T follicular helper cell (primary cell): Measurements from ENCODE around the gene SCD.

Experiments
- DNase-seq: peaks from one replicate; pipeline ENCODE4 v3.0.0-alpha.2; 2020; ENCODE audit warnings: low read depth

SCD gene

DNA sequence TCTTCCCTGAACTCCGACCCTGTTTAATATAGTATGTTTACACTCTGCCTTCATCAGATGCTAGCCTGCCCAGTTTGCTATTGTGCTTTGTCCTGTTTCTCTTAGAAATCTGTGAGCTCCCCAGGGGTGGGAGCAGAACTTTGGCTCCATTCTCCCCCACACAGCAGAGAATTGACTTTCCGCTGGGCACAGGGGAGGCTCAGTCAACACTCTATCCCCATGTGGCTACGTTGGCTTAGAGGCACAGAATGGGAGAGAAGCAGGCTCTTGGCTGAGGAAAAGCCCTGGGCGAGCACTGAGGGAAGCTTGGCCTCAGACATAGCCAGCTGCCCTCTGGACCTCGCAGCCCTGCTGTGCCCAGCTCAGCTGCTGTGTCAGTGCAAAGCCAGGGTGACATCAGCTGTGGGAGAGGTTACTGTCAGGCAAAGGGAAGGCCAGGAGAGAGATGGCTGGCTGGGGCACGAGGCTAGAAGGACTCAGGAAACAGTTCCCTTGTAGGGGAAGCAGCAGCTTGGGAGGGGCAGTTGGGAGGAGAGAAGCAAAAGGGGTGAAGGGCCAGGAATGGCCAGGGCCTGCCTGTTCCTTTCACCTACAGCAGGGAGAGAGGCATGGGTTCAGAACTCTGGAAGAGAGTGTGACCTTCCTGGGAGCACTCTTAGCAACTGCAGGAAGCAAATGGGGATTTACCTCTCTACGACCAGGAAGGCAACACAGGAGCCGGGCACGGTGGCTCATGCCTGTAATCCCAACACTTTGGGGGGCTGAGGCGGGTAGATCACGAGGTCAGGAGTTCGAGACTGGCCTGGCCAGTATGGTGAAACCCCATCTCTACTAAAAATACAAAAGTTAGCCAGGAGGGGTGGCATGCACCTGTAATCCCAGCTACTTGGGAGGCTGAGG is 5.8 kb upstream of the SCD start:
- no peak for DNase-seq

DNA sequence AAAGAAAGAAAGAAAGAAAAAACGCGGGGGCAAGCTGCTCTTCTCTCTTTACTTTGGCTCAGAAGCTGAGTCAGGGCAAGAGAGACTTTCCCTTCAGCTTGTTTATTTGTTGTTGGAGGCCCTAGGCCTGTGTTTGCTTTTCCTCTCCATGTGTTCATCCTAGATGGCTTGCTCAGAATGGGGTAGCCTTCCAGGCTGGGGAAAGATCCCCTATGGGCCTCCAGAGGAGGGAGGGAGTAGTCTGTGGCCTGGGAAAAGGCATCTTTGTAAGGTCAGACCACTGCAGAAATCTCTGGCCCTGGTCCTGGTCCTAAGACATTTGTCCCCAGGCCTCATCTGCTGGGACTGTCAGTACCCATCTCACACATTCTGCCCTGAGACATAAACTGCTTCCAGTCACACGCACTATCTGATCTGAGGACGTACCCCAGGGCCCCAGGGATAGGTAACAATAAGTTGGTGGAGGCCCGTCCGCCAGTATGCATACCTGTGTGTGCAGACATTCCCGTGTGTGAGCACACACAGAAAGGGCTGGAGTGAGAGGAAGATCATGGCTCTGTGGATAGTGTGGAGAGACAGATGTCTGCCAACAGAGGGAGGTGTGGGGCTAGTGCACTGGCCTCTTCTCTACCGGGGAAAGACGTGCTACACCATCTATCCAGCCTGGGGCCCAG is 4.9 kb upstream of the SCD start:
- DNase-seq, result no peak

DNA sequence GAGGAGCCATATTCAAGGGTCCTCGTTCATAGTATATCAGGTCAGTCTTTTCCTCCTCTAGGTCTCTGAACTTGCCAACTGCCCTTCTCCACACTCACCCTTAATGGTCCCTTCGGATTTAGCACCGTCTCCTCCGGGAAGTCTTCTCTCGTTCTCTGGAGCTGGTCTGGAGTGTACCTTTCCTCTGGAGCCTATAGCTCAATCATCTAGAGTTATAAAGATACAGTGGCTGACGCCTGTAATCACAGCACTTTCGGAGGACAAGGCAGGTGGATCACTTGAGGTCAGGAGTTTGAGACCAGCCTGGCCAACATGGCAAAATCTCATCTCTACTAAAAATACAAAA is 4.4 kb upstream of the SCD start:
- DNase-seq, result no peak

DNA sequence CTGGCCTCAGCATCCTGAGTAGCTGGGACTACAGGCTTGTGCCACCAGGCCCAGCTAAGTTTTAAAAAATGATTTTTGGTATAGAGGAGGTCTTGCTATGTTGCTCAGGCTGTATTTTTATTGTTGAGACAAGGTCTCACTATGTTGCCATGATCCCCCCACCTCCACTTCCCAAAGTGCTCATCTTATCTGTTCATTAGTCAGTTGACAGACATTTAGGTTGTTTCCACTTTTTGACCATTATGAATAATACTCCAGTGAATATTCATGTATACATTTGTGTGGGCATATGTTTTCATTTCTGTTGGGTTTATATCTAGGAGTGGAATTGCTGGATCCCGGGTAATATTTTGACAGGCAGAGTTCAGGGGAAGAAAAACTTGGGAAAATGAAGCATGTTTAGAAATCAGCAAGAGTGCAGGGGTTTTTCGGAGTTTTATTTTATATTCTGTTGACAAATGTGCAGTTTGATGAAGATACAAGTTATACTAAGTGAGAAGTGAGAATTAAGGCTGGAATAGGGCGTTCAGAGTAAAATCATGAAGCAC is 2.7 kb upstream of the SCD start:
- DNase-seq, result no peak

DNA sequence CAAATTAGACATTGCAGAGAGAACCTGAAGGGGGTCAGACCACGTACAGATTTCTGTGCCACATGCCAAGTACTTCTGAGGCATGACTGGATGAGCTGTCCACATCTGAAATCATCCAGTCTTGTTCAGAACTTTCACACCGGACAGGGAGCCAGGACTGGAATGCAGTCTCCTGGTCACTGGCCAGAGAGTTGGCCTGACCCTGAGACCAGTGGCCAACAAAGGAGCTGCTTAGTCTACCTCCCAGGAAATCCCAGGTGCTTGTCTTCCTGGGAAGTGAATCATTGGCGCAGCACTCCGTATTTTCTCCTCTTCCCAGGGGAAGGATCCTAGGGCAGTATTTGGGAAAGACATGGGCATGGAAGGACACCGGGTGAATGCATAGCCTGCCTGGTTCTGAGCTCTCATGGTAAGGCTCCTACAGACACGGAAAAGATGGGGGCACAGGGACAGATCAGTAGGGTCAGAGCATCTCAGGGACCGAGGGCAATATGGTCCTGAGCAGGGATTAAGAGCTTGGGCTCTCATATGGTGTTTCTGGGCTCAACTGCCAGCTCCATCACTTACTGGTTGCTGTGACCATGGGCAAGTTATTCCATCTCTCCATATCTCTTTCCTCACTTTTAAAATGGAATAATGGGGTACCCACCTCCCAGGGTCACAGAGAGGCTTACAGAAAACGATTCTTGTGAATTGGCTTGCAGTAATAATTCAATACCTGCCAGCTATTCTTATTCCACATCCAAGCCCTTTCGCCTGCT is 1.3 kb upstream of the SCD start:
- DNase-seq, result no peak

DNA sequence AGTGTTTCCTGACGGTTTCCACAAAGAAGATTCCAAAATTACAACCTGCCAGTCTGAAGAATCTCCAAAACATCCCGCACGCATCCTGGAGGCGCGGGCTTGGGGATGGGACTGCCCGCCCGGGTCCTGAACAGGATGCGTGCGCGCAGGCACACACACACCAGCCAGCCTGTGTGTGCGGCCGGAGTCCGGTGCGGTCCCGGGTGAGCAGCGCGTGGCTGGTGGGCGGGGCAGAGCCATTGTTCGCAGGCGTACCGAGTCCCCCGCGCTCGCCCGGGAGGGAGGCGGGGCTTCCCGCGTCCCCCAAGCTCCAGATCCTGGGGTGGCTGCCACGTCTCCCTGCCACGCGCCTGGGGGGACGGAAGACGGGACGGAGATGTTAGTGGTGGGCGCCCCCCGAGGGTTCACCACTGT is 675 bp upstream of the SCD start:
- DNase-seq, result peak; percentile 30

DNA sequence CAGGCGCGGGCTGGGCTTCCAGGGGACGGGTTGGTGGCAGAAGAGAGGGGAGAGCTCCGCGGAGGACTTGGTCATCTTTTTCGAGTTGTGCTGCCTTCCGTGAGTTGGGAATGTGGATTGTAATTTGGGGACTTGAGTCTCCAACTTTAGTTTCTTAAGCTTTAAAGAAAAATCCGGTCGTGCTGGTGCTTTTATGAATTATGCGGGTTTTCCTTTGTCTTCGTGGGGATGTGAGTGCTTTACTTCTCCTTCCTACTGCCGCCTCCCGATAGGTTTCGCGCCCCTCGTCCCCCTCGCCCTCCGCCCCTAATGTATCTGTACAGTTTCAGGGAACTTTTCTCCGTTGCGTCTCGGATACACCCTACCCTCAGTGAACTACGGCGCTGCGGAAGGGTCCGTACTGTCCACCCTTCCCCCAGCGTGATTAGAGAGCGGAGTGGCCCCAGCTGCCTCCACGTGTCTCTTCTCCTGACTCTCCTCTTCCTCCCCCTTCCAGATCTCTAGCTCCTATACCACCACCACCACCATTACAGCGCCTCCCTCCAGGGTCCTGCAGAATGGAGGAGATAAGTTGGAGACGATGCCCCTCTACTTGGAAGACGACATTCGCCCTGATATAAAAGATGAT is 649 bp downstream of the SCD start:
- DNase-seq, result no peak

DNA sequence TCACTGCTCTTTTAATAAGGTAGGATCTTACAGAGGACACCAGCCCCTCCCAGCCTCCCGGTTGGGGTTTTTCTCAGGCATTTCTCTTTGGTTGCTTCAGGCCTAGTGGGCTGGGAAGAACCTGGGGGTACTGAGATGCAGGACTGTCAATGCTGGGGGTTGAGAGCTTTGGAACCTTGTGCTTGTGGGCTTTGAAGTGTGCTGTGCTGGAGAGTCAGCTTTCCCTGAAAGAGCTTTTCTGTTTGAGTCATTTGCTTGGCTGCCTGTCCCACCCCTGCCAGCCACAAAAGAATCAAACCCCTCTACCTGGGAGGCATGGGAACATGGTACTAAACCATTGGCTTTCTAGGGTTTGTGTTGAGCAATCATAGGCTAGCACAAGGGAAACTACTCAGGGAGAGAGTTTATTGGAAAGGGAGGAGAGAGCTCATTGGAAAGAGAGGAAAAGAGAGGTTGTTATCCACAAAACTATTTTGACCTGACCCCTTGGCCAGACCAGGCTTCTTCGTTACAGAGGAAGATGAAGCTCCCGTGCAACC is 1.4 kb downstream of the SCD start:
- DNase-seq, result no peak

DNA sequence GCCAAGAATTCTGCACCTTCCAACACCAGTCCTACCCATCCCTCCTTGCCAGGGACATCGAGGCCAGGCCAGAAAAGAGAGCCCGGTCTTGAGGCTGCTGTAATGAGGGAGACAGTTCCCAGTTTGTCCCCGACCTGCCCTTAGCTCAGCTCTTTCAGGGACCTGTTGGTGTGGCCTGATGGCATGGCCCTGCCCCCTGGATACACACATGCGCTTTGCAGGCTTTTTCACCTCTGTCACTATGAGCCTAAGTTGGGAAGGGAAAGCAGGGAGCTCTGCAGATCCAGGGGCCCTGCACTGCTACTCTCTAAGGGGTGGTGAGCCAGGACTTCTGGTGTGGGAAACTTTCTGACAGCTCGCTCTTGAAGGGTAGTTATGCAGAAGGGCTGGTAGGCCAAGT is 2.1 kb downstream of the SCD start:
- DNase-seq, result no peak

DNA sequence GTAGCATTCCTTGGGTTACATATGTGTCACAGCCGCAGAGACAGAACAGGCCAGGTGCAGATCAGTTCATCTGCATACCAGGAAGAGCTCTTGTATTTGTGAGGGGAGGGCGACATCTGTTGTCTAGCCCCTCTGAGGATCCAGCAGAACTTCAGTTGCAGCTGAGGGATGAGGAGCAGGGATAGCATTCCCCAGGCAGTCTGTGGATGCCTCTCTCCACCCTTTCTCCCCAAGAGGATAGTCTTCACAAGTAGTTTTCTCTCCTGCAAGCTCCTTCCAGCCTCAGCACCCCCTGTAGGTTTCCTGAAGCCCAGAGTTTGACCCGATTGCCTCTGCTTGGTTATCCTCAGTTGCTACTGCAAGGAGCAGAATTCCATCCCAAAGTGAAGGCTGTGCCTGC is 2.6 kb downstream of the SCD start:
- DNase-seq, result no peak

DNA sequence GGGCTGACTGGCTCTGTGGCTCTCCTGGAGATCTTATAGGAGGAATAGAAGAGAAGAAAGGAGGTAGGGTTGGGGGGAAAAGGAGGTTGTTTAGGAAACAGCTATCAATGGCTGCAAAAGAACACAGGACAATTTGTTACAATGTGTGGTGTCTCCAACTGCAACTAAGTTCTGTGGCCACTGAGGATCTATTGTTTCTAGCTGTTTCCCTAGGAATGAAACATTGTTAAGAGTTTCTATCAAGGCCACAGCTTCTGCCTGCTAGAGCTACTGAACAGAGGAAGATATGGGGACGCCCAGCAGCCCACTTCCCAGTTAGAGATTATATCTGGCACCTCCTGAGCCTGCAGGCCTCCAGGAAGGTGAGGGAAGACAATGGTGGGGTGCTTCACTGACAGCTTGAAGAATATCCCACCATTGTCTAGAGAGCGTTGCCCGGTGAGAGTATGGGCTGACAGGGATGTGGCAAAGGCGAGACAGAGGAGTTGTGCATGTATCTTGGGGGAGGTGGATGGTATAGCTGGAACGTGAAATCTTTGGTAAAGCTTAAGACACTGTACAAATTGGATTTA is 4.0 kb downstream of the SCD start:
- DNase-seq, result no peak

DNA sequence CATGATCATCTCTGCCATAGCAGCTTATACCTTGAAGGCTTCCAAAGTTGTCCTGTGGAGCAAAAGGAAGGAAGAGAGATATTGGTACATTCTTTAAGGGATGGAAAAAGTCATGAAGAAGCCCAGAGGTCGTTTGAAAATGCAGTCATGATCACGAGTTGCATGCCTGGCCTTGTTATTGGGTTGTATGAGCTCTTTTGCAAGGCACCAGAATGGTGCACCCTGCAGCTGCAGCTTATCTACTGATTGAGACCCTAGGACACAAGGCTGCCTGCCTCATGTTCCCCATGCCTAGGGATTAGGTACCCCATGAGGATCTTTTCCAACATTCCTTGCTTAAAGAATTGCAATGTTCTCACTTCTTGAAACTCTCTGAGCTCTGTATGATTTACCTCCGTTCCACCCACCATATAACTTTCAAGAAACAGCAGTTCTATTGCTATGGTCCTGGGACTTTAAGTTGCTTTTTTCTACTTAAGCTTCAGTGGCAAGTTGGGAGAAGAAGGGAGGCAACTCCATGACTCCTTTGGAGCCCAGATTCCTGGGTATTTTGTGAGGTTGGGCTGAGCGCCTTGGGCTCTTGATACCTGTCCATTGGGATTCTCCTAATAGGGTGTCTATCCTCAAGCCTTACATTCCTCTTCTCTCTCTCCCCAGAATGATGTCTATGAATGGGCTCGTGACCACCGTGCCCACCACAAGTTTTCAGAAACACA is 6.9 kb downstream of the SCD start:
- DNase-seq, result no peak

DNA sequence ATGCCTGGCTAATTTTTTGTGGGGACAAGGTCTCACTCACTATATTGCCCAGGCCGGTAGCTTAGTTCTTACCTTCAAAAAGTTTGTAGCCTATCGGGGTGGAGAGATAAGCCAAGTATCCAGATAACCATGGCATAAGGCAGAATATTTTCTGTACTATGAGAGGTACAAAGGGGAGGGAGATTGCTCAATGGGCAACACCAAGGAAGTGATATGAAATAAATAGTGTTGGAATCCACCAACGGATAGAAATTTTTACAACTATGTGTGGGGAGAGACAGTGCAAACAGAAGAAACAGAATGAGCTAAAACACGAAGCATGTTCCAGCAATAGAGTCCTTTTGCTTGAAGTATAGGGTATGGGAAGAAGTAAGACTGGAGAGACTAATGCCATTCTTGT is 8.1 kb downstream of the SCD start:
- DNase-seq, result no peak

DNA sequence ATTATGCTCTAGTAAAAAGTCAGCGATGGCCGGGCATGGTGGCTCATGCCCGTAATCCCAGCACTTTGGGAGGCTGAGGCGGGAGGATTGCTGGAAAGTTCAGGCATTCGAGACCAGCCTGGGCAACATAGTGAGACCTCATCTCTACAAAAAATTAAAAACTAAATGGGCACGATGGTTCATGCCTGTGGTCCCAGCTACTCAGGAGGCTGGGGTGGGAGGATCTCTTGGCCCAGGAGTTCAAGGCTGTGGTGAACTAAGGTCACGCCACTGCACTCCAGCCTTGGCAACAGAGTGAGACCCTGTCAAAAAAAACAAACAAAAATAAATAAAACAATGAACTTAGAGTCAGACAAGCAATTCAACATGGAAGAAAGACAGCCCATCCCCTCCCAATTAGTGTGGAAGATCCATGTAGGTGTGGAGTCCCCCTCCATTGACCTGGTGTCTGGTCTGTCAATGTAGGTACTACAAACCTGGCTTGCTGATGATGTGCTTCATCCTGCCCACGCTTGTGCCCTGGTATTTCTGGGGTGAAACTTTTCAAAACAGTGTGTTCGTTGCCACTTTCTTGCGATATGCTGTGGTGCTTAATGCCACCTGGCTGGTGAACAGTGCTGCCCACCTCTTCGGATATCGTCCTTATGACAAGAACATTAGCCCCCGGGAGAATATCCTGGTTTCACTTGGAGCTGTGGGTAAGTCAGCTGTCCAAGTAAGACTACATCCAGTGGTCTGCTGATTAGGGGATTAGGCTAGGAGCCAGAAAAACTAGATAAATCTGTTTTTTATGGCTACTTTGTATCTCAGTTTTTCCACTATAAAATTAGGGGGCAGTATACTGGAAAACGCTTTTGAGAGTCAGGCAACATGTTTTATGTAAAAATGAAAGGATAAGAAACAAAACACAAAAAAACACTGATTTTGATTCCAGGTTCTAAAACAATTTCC is 9.3 kb downstream of the SCD start:
- no peak for DNase-seq

DNA sequence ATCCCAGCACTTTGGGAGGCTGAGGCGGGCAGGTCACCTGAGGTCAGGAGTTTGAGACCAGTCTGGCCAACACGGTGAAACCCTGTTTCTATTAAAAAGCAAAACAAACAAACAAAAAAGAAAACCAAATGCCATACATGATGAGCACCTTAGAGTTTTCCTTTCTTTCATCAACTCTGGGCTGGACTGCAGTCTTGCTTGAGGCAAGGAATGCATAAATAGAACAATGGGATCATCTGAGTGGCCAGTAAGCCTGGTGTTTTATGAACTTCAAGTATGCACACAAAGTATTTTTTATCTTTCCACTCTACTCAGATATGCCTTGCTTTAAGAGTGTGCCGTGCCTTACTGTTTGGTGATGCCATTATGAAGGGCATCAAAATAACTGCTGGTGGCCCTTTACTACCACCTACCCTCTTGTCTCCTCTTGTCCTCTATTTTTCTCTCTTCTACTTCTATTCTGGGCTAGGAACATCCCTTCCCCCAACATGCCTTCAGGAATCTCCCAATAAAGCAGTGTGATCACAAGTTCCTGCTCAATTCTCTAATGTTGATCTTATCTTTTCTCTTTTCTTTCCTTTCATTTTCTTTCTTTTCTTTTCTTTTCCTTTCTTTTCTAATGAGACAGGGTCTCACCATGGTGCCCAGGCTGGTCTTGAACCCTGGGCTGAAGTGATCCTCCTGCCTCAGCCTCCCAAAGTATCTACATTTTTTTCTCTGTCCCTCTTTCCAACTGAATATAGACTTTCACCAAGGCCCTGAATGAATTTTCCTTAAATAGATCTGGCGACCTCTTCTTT is 10.2 kb downstream of the SCD start:
- no peak for DNase-seq

DNA sequence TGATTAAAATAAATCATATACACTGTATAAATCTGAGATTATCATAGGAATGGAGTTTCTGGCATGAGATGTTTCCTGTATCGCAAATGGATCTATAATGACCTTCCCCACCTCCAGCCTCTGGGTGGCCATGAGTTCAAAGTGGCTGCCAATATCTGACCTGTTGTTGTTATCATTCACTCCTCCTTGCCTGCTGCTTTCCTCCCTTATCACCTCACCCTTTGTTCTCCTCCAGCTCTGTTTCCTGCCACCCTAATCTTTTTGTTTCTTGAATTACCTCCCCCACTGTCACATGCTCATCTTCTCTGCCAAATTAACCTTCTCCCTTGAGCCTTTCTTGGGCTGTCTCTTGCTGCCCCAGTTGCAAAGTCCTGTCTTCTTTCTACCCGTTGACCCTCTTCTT is 12.0 kb downstream of the SCD start:
- no peak for DNase-seq

DNA sequence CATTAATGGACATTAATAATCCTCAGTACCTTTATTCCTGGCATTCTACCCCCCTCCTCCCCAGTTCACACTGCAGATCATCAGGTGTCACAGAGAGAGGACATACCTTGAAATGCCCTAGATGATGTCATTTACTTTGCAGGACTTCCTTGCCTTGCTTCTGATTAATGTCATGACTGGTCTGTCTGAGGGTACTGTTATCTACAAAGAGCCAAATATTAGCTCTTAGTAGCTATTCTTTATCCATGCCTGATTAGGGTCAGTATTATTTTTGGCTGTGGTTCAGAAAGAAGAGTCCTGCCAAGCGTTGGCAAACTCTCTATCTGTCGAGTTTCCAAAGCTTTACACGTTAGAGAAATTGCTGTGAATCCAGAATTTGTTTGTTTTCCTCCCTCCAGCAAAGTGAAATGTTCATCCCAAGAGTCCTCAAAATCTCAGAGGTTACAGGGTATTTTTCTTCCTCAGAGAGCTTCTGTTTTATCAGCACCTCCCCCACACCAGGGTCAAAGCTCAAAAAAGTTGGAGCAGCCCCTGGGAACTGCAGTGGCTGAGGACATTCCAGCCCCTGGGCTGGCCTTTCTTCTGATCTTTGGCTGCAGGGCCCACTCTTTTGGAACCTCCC is 12.6 kb downstream of the SCD start:
- DNase-seq, result no peak

DNA sequence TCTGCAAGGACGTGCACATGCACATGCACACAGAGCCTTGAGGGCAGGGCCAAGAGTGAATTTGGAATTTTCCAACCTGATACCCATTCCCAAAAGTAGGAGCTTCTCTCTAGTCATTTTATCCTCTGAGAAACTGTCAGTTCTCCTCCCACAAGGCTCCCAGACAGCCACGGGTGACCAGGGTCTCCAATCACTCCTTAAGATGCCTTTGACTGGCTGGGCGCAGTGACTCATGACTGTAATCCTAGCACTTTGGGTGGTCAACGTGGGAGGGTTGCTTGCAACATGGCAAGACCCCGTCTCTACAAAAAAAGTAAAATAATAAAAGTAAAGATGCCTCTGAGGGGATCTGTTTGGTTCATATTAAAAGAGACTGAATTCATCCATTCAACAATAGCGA is 13.2 kb downstream of the SCD start:
- no peak for DNase-seq
